ENCODE measurements around the gene ADAM12.
"Not testable (repeated sequence)": the region's sequence is repeated elsewhere in the genome, so short reads cannot be mapped to it uniquely, and the experiment has no call there.

DNA sequence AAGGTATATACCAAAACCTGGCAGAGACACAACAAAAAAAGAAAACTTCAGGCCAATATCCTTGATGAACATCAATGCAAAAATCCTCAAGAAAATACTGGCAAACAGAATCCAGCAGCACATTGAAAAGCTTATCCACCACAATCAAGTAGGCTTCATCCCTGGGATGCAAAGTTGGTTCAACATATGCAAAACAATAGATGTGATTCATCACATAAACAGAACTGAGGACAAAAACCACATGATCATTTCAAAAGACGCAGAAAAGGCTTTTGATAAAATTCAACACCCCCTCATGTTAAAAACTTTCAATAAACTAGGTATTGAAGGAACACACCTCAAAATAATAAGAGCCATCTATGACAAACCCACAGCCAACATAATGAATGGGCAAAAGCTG, 141.9 kb downstream of the ADAM12 start:
- not testable (repeated sequence) for TF ChIP-seq EZH2 (IDR thresholded peaks at IDR 0.05); POLR2AphosphoS5 (IDR thresholded peaks at IDR 0.05; ENCODE audit: borderline replicate concordance, low read depth, low read length)

All from SK-N-MC (cell line).